ENCODE results near the gene OR1F1. TPM values are rescaled to one million over a fixed set of nuclear protein-coding genes. Genes with fewer than 3 reads are reported as not detected.
"Not testable (repeated sequence)": the region's sequence is repeated elsewhere in the genome, so short reads cannot be mapped to it uniquely, and the experiment has no call there.

Gene OR1F1
- total RNA-seq (not detected), polyA plus RNA-seq (0.02 TPM)
- long read RNA-seq, donor 1, result 0 reads
- long read RNA-seq, donor 2, result 0 reads
- long read RNA-seq, donor 3, result 0 reads
- long read RNA-seq, donor 4, result 0 reads
- long read RNA-seq, donor 5, result 0 reads
- long read RNA-seq, donor 6, result 0 reads
- long read RNA-seq, donor 7, result 0 reads
- long read RNA-seq, donor 8, result 0 reads
- long read RNA-seq, donor 9, result 0 reads
- long read RNA-seq, donor 10, result 0 reads

DNA sequence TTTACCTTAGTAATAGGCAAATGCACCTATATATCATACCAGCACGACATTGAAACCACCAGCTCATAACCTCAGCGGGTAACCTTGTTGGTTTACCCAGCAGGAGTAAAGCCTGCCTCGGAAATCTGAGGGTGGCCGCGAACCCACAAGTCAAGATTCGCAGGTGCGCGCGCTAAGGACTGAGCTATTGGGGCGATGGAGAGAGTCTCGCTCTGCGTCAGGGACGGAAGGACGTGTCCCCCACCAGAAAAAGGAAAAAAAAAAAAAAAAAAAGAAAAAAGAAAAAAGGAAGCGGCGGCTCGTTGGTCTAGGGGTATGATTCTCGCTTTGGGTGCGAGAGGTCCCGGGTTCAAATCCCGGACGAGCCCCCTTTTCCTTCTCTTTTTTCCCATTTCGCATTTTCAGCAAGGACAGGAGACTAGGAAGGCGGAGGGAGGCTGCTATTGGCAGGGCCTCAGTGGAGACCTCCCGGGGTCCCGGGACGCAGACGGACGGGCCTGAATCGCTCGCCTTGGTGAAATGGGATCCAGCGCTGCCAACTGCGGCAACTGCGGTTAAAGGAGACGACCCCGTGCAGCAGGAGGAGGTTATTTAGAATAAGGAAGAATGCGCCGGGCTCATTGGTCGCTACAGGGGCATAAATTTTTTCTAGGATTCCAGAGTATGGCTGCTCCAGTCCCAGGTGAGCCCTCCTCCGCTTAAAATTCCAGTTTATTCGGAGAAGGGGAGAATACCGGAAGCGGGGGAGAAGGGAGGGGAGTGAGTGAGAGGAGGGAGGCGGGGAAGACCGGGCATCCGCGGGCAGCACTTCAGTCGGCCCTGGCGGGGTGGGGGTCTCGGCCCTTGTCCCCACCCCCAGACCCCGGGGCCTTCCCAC lies at the start of gene OR1F1:
Gene OR1F1 (plus strand): TSS at position 407 of the 877 bp plus-strand sequence.
- WGBS, result 3% methylated on average over 51 of the region's 51 CpGs
- Histone ChIP-seq H3K4me1 (ENCODE audit: control insufficient read depth in 2 of 2, insufficient read depth in 2 of 2, low read length in 2 of 2) (peaks cover 0 to 13% of the 10 kb centered on the region in 2 donors), H3K27ac (ENCODE audit: low read depth in 1 of 2, low read length in 1 of 2) (no peak within 1 kb of the TSS), H3K4me3 (ENCODE audit: low read length in 2 of 2) (no peak within 1 kb of the TSS), H3K27me3 (ENCODE audit: control insufficient read depth in 2 of 2, insufficient read depth in 1 of 2, low read length in 1 of 2) (peaks cover 79 to 100% of the 10 kb centered on the region in 2 donors), H3K36me3 (ENCODE audit: control insufficient read depth in 2 of 2, insufficient read depth in 2 of 2, low read length in 1 of 2) (no peaks in the 10 kb centered on the region), H3K9me3 (ENCODE audit: control insufficient read depth in 2 of 2, insufficient read depth in 1 of 2, low read length in 1 of 2) (peaks cover 4 to 32% of the 10 kb centered on the region in 2 donors)
- no peak for DNase-seq (ENCODE audit: low read depth in 6 of 9, low spot score in 9 of 9)

DNA sequence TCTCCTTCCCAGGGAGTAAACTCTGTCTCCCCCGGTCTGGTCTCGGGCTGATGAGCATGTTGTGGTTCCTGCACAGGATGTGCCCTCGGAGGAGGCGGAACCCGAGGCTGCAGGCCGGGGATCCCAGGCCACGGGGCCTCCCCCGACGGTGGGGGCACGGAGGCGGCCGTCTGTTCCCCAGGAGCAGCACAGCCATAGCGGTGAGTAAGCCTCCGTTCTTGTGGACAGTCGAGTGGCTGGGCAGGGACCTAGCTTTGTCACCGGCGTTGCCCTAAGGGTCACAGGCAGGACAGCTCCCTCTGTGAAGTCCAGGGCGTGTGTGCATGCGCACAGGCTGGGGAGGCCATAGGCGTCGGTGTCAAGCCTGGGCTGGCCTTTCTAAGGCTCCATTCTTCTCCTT lies 49.7 kb upstream of the OR1F1 start:
- no peak for DNase-seq (ENCODE audit: low read depth in 6 of 9, low spot score in 9 of 9)
- peaks cover 9 to 18% of the 10 kb centered on the region in 2 donors for H3K4me1 ChIP-seq (ENCODE audit: control insufficient read depth in 2 of 2, insufficient read depth in 2 of 2, low read length in 2 of 2)
- peaks cover 37 to 50% of the 10 kb centered on the region in 2 donors for H3K36me3 ChIP-seq (ENCODE audit: control insufficient read depth in 2 of 2, insufficient read depth in 2 of 2, low read length in 1 of 2)
- H3K27me3 ChIP-seq (ENCODE audit: control insufficient read depth in 2 of 2, insufficient read depth in 1 of 2, low read length in 1 of 2), result no peaks in the 10 kb centered on the region
- no peak overlapping the region for H3K4me3 ChIP-seq (ENCODE audit: low read length in 2 of 2)
- WGBS, result 96% methylated on average over 21 of the region's 21 CpGs
- no peaks in the 10 kb centered on the region for H3K9me3 ChIP-seq (ENCODE audit: control insufficient read depth in 2 of 2, insufficient read depth in 1 of 2, low read length in 1 of 2)
- H3K27ac ChIP-seq (ENCODE audit: low read depth in 1 of 2, low read length in 1 of 2), result no peak overlapping the region

- Histone ChIP-seq H3K4me1 (ENCODE audit: control insufficient read depth in 2 of 2, insufficient read depth in 2 of 2, low read length in 2 of 2) (peaks cover 7 to 15% of the 10 kb centered on the region in 2 donors), H3K9me3 (ENCODE audit: control insufficient read depth in 2 of 2, insufficient read depth in 1 of 2, low read length in 1 of 2) (no peaks in the 10 kb centered on the region), H3K4me3 (ENCODE audit: low read length in 2 of 2) (no peak overlapping the region), H3K27me3 (ENCODE audit: control insufficient read depth in 2 of 2, insufficient read depth in 1 of 2, low read length in 1 of 2) (no peaks in the 10 kb centered on the region), H3K36me3 (ENCODE audit: control insufficient read depth in 2 of 2, insufficient read depth in 2 of 2, low read length in 1 of 2) (peaks cover 37 to 50% of the 10 kb centered on the region in 2 donors), H3K27ac (ENCODE audit: low read depth in 1 of 2, low read length in 1 of 2) (no peak overlapping the region)
- DNase-seq (ENCODE audit: low read depth in 6 of 9, low spot score in 9 of 9), result no peak
- WGBS, result 93% methylated on average over 14 of the region's 14 CpGs
These were observed 49.1 kb upstream of the OR1F1 start for GRCh38 chr16:3138823-3139426.

DNA sequence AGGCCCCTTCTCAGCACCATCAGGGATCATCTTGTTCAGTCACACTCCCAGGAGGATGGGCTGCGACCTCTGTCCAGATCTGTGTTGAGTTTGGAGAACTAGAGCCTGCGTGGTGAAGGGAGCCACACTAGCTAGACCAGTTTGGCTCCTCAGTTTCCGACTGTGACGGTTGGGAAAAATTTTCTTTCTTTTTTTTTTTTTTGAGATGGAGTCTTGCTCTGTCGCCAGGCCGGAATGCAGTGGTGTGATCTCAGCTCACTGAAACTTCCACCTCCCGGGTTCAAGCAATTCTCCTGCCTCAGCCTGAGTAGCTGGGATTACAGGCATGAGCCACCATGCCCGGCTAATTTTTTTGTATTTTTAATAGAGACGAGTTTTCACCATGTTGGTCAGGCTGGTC lies 48.4 kb upstream of the OR1F1 start:
- DNase-seq (ENCODE audit: low read depth in 6 of 9, low spot score in 9 of 9); H3K4me1 ChIP-seq (ENCODE audit: control insufficient read depth in 2 of 2, insufficient read depth in 2 of 2, low read length in 2 of 2); H3K9me3 ChIP-seq (ENCODE audit: control insufficient read depth in 2 of 2, insufficient read depth in 1 of 2, low read length in 1 of 2); H3K27ac ChIP-seq (ENCODE audit: low read depth in 1 of 2, low read length in 1 of 2); H3K27me3 ChIP-seq (ENCODE audit: control insufficient read depth in 2 of 2, insufficient read depth in 1 of 2, low read length in 1 of 2); H3K4me3 ChIP-seq (ENCODE audit: low read length in 2 of 2): not testable (repeated sequence)
- peaks cover 37 to 50% of the 10 kb centered on the region in 2 donors for H3K36me3 ChIP-seq (ENCODE audit: control insufficient read depth in 2 of 2, insufficient read depth in 2 of 2, low read length in 1 of 2)
- 95% methylated on average over 9 of the region's 9 CpGs for WGBS

- H3K27me3 ChIP-seq (ENCODE audit: control insufficient read depth in 2 of 2, insufficient read depth in 1 of 2, low read length in 1 of 2), result peaks cover 0 to 3% of the 10 kb centered on the region in 2 donors
- WGBS, result 98% methylated on average over 69 of the region's 69 CpGs
- H3K27ac ChIP-seq (ENCODE audit: low read depth in 1 of 2, low read length in 1 of 2), result no peak overlapping the region
- H3K36me3 ChIP-seq (ENCODE audit: control insufficient read depth in 2 of 2, insufficient read depth in 2 of 2, low read length in 1 of 2), result peaks cover 37 to 50% of the 10 kb centered on the region in 2 donors
- H3K9me3 ChIP-seq (ENCODE audit: control insufficient read depth in 2 of 2, insufficient read depth in 1 of 2, low read length in 1 of 2), result no peaks in the 10 kb centered on the region
- peaks cover 4% of the 10 kb centered on the region in 2 donors for H3K4me1 ChIP-seq (ENCODE audit: control insufficient read depth in 2 of 2, insufficient read depth in 2 of 2, low read length in 2 of 2)
- no peak for DNase-seq (ENCODE audit: low read depth in 6 of 9, low spot score in 9 of 9)
- H3K4me3 ChIP-seq (ENCODE audit: low read length in 2 of 2), result no peak overlapping the region
These were observed 47.2 kb upstream of the OR1F1 start for GRCh38 chr16:3140603-3141427.

DNA sequence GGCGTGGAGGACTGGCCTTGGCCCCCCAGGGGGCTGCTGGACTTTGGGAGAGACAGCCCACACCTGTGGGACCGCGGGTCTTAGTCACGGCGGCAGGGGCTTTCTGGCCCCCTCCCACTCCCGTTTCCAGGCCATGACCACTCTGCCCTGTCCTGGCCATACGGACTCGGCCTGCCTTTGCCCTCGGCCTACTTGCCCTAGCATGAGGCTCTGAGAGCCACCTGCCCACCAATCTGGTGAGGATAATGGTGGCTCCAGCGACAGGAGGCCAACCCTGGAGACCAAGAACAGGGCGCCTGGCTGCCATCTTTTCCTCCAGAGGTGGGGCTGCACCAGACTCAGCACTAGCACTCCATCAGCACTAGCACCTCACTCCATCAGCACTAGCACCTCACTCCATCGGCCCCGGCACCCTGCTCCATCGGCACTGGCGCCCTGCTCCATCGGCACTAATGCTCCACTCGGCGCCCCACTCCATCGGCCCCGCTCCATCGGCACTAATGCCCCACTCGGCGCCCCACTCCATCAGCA lies 46.2 kb upstream of the OR1F1 start:
- DNase-seq (ENCODE audit: low read depth in 6 of 9, low spot score in 9 of 9), result no peak
- no peak overlapping the region for H3K4me3 ChIP-seq (ENCODE audit: low read length in 2 of 2)
- H3K27me3 ChIP-seq (ENCODE audit: control insufficient read depth in 2 of 2, insufficient read depth in 1 of 2, low read length in 1 of 2), result peaks cover 0 to 3% of the 10 kb centered on the region in 2 donors
- over 99% methylated on average over 23 of the region's 23 CpGs for WGBS
- H3K9me3 ChIP-seq (ENCODE audit: control insufficient read depth in 2 of 2, insufficient read depth in 1 of 2, low read length in 1 of 2), result no peaks in the 10 kb centered on the region
- no peak overlapping the region for H3K27ac ChIP-seq (ENCODE audit: low read depth in 1 of 2, low read length in 1 of 2)
- H3K4me1 ChIP-seq (ENCODE audit: control insufficient read depth in 2 of 2, insufficient read depth in 2 of 2, low read length in 2 of 2), result no peaks in the 10 kb centered on the region
- peaks cover 37 to 50% of the 10 kb centered on the region in 2 donors for H3K36me3 ChIP-seq (ENCODE audit: control insufficient read depth in 2 of 2, insufficient read depth in 2 of 2, low read length in 1 of 2)

DNA sequence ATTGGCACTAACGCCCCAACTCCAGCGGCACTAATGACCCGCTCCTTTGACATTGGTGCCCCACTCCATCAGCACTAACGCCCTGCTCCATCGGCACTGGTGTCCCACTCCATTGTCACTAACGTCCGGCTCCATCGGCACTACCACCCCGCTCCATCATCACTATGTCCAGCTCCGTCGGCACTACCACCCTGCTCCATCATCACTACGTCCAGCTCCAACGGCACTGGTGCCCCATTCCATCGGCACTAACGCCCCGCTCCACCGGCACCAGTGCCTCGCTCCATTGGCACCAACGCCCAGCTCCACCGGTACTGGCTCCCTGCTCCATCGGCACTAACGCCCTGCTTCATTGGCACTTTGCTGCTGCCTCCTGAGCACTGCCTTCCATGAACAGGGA lies 45.7 kb upstream of the OR1F1 start:
- H3K4me1 ChIP-seq (ENCODE audit: control insufficient read depth in 2 of 2, insufficient read depth in 2 of 2, low read length in 2 of 2), result no peaks in the 10 kb centered on the region
- H3K27ac ChIP-seq (ENCODE audit: low read depth in 1 of 2, low read length in 1 of 2), result no peak overlapping the region
- peaks cover 33 to 50% of the 10 kb centered on the region in 2 donors for H3K36me3 ChIP-seq (ENCODE audit: control insufficient read depth in 2 of 2, insufficient read depth in 2 of 2, low read length in 1 of 2)
- H3K27me3 ChIP-seq (ENCODE audit: control insufficient read depth in 2 of 2, insufficient read depth in 1 of 2, low read length in 1 of 2), result peaks cover 2 to 4% of the 10 kb centered on the region in 2 donors
- DNase-seq (ENCODE audit: low read depth in 6 of 9, low spot score in 9 of 9), result no peak
- H3K9me3 ChIP-seq (ENCODE audit: control insufficient read depth in 2 of 2, insufficient read depth in 1 of 2, low read length in 1 of 2), result no peaks in the 10 kb centered on the region
- no peak overlapping the region for H3K4me3 ChIP-seq (ENCODE audit: low read length in 2 of 2)
- 99% methylated on average over 22 of the region's 22 CpGs for WGBS

DNA sequence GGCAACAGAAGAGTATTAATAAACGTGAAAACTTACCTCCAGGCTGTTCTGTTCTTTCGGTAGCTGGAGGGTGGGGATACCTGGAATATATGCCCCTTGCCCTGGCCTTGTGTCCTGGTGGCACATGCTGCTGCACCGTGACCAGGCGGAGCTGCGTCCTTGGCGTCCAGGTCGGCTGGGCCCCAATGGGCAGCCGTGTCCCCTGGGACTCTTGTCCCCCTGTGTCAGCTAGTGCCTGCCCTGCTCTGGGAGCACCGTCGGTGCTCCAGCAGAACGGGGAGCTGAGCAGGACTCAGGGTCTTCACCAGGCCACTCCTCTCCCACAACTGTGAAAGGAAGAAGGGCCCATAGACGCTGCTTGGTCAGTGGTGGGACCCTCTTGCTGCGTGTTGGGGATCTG lies 45.2 kb upstream of the OR1F1 start:
- no peak for DNase-seq (ENCODE audit: low read depth in 6 of 9, low spot score in 9 of 9)
- H3K9me3 ChIP-seq (ENCODE audit: control insufficient read depth in 2 of 2, insufficient read depth in 1 of 2, low read length in 1 of 2), result no peaks in the 10 kb centered on the region
- H3K27me3 ChIP-seq (ENCODE audit: control insufficient read depth in 2 of 2, insufficient read depth in 1 of 2, low read length in 1 of 2), result peaks cover 6 to 8% of the 10 kb centered on the region in 2 donors
- no peak overlapping the region for H3K4me3 ChIP-seq (ENCODE audit: low read length in 2 of 2)
- WGBS, result over 99% methylated on average over 13 of the region's 13 CpGs
- H3K27ac ChIP-seq (ENCODE audit: low read depth in 1 of 2, low read length in 1 of 2), result no peak overlapping the region
- peaks cover 30 to 49% of the 10 kb centered on the region in 2 donors for H3K36me3 ChIP-seq (ENCODE audit: control insufficient read depth in 2 of 2, insufficient read depth in 2 of 2, low read length in 1 of 2)
- no peaks in the 10 kb centered on the region for H3K4me1 ChIP-seq (ENCODE audit: control insufficient read depth in 2 of 2, insufficient read depth in 2 of 2, low read length in 2 of 2)
